WERI-Rb-1 (cell line): ENCODE measurements around the gene KDM4C.

Experiments used
- DNase-seq: peaks from one replicate; pipeline ENCODE4 v3.0.0-alpha.2; 2020
- H3K27ac ChIP-seq: fragments of 250-450 bp; sonication (Bioruptor Pico); 2 replicates; pipeline ENCODE4 v1.5.1; 2020; ENCODE audit warnings: mild to moderate bottlenecking, moderate library complexity
- H3K27me3 ChIP-seq: fragments of 250-450 bp; sonication (Bioruptor Pico); 2 replicates; pipeline ENCODE4 v1.5.1; 2021; ENCODE audit warnings: mild to moderate bottlenecking, low read depth, moderate library complexity; ENCODE audit not compliant: insufficient read depth, severe bottlenecking
- H3K36me3 ChIP-seq: fragments of 250-450 bp; sonication (Bioruptor Pico); 2 replicates; pipeline ENCODE4 v1.5.1; 2020; ENCODE audit warnings: mild to moderate bottlenecking, moderate library complexity
- H3K4me3 ChIP-seq: 2 replicates; pipeline ENCODE4 v1.5.1; 2011; ENCODE audit warnings: low read depth, mild to moderate bottlenecking, control low read depth, low read length
- H3K9me3 ChIP-seq: fragments of 250-450 bp; sonication (Bioruptor Pico); 2 replicates; pipeline ENCODE4 v1.5.1; 2021; ENCODE audit warnings: mild to moderate bottlenecking, moderate library complexity; ENCODE audit not compliant: severe bottlenecking
- CTCF ChIP-seq: IDR thresholded peaks from 2 replicates; pipeline ENCODE4 v1.5.1; 2011; ENCODE audit warnings: low read depth, mild to moderate bottlenecking, control low read depth, inconsistent platforms, low read length

Gene KDM4C

DNA sequence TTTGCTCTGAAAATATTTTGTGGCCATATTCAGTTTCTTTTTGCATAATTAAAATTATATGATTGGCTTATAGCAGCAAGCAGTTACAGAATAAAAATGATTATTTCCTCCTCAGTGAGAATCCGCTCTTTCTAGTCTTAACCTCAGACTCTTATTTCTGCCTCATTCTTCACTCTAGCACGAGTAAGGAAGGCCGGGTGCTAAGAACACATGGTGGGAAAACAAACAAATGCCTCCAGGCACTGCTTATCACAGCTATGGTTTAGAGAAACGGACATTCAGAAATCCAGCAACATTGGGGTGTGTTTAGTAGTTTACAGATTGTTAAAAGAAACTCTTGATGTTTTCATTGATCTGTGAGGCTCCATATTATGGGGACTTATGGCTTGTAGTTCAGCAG is 168.7 kb downstream of the KDM4C start:
- no peak for DNase-seq
- no peak for TF ChIP-seq CTCF

GRCh38 chr9:6927838-6928237 is 170.1 kb downstream of the KDM4C start:
- no peak for TF ChIP-seq CTCF
- Histone ChIP-seq H3K9me3 (no peaks in the 10 kb centered on the region), H3K4me3 (no peak overlapping the region), H3K27ac (no peak overlapping the region), H3K27me3 (no peaks in the 10 kb centered on the region), H3K36me3 (no peaks in the 10 kb centered on the region)
- DNase-seq, result no peak

More for the DNA sequence above, 168.7 kb downstream of the KDM4C start:
- Histone ChIP-seq H3K27me3 (no peaks in the 10 kb centered on the region), H3K9me3 (no peaks in the 10 kb centered on the region), H3K36me3 (no peaks in the 10 kb centered on the region), H3K4me3 (no peak overlapping the region), H3K27ac (no peak overlapping the region)

GRCh38 chr9:6928863-6929262 is 171.1 kb downstream of the KDM4C start:
- DNase-seq, result no peak
- H3K9me3 ChIP-seq, result no peaks in the 10 kb centered on the region
- no peaks in the 10 kb centered on the region for H3K27me3 ChIP-seq
- TF ChIP-seq CTCF, result no peak
- H3K36me3 ChIP-seq, result no peaks in the 10 kb centered on the region
- H3K27ac ChIP-seq, result no peak overlapping the region
- H3K4me3 ChIP-seq, result no peak overlapping the region

DNA sequence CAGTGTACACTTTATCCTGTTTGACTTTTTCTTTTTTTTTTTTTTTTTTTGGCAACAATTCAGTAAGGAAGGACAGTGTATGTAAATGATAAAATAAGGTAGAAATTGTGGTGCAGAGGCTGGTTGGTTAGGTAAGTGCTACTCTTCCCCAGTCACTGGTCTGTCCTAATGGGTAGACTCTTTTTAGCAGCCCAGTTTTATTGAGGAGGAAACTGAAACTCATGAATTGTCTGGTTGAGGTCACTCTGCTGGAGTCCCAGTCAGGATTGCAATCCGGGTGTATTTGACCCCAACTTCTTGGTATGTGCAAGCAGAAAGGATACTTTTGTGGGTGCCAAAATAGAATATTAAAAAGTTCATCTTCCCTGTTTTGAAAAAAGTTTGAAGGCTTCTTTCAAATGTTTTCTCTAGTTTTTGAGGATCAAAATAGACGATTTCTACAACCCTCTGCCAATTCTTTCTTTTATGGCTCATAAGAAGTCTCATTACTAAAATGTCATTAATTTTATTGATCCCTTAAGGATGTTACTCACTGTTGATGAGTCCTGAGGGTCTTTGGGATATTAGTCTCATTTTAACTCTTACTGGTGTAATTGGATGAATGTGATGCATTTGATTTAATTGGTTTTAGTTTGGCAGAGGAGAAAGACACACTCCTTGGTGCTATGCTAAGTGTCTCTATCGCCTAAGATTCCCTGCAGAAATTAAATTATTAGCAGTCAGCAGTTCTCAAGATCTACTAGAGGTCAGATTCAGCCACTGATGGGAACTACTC is 171.9 kb downstream of the KDM4C start:
- DNase-seq, result no peak
- Histone ChIP-seq H3K27me3 (no peaks in the 10 kb centered on the region), H3K9me3 (no peaks in the 10 kb centered on the region), H3K36me3 (no peaks in the 10 kb centered on the region), H3K4me3 (no peak overlapping the region), H3K27ac (no peak overlapping the region)
- no peak for TF ChIP-seq CTCF

DNA sequence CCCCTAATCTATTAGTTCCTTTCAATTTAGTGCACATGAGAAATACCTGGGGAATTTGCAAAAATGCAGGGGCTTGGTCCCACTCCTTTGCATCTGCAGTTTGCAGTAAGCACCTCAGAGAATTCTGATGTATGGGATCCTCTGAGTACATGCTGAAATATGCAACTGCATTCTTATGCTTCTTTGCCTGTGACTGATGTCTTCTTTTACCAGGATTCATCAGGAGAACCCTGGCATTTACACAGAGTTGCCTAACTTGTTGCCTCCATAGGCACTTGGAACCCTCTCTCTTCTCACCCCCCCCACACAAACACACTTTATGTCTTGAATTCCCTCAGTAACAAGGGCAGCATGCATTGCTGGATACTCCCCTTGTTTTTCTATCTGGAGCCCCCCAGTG is 173.1 kb downstream of the KDM4C start:
- no peak for DNase-seq
- TF ChIP-seq CTCF, result no peak
- no peak overlapping the region for H3K4me3 ChIP-seq

GRCh38 chr9:6931913-6932312 is 174.1 kb downstream of the KDM4C start:
- no peaks in the 10 kb centered on the region for H3K9me3 ChIP-seq
- H3K36me3 ChIP-seq, result no peaks in the 10 kb centered on the region
- TF ChIP-seq CTCF, result no peak
- H3K27me3 ChIP-seq, result no peaks in the 10 kb centered on the region
- H3K4me3 ChIP-seq, result no peak overlapping the region
- no peak for DNase-seq
- no peak overlapping the region for H3K27ac ChIP-seq

More for the DNA sequence above, 173.1 kb downstream of the KDM4C start:
- Histone ChIP-seq H3K36me3 (no peaks in the 10 kb centered on the region), H3K9me3 (no peaks in the 10 kb centered on the region), H3K27me3 (no peaks in the 10 kb centered on the region), H3K27ac (no peak overlapping the region)
